K562 (cell line): ENCODE data around the gene KCNK6. TPM values are rescaled to one million over a fixed set of nuclear protein-coding genes. Genes with fewer than 3 reads are reported as not detected.

Experiments used
- BCL6 ChIP-seq: fragments of 250-450 bp; sonication (Bioruptor Pico); IDR thresholded peaks from 2 replicates; pipeline ENCODE4 v1.4.0; 2020
- CBFA2T2 ChIP-seq: fragments of 450-650 bp; conservative IDR thresholded peaks from 2 replicates; pipeline ENCODE4 v1.6.1; 2017; ENCODE audit warnings: mild to moderate bottlenecking
- CC2D1A ChIP-seq: fragments of 450-650 bp; IDR thresholded peaks from 2 replicates; pipeline ENCODE4 v1.6.1; 2017; ENCODE audit warnings: mild to moderate bottlenecking
- EWSR1 ChIP-seq: fragments of 450-650 bp; IDR thresholded peaks from 2 replicates; pipeline ENCODE4 v1.6.1; 2018; ENCODE audit warnings: borderline replicate concordance, mild to moderate bottlenecking, low read depth, moderate library complexity; ENCODE audit not compliant: partially characterized antibody
- FOXJ3 ChIP-seq: sonication (generic); formaldehyde crosslinking; IDR thresholded peaks from 2 replicates; pipeline ENCODE4 v1.4.0; 2020; ENCODE audit warnings: mild to moderate bottlenecking, missing genetic modification reagents
- FUS ChIP-seq: fragments of 200-400 bp; formaldehyde crosslinking; optimal IDR thresholded peaks from 2 replicates; pipeline ENCODE3; 2017; ENCODE audit warnings: low read depth, low read length
- GTF2F1 ChIP-seq: IDR thresholded peaks from 2 replicates; pipeline ENCODE4 v1.6.1; 2011; ENCODE audit warnings: low read depth, low read length, improper control_type of control experiment
- HDAC6 ChIP-seq: IDR thresholded peaks from 2 replicates; pipeline ENCODE4 v1.6.1; 2012; ENCODE audit warnings: low read depth, mild to moderate bottlenecking, control low read depth, inconsistent platforms, low read length, moderate library complexity
- HMG20A ChIP-seq: fragments of 450-650 bp; formaldehyde crosslinking; conservative IDR thresholded peaks from 2 replicates; pipeline ENCODE4 v1.4.0; 2020; ENCODE audit warnings: mild to moderate bottlenecking, mixed read lengths
- LEF1 ChIP-seq: fragments of 450-650 bp; IDR thresholded peaks from 2 replicates; pipeline ENCODE4 v1.6.1; 2016; ENCODE audit warnings: mild to moderate bottlenecking
- RBM17 ChIP-seq: fragments of 200-400 bp; formaldehyde crosslinking; IDR thresholded peaks from 2 replicates; pipeline ENCODE4 v1.6.1; 2017; ENCODE audit warnings: low read depth, mild to moderate bottlenecking, low read length, borderline replicate concordance
- SAFB ChIP-seq: fragments of 200-400 bp; formaldehyde crosslinking; IDR thresholded peaks from 2 replicates; pipeline ENCODE4 v1.6.1; 2017; ENCODE audit warnings: low read depth, low read length, borderline replicate concordance
- SAFB2 ChIP-seq: fragments of 200-400 bp; formaldehyde crosslinking; IDR thresholded peaks from 2 replicates; pipeline ENCODE4 v1.6.1; 2018; ENCODE audit warnings: borderline replicate concordance, low read length, low read depth, moderate library complexity; ENCODE audit not compliant: severe bottlenecking
- SIN3A ChIP-seq, 2 experiments: fragments of 150-350 bp in 1 of 2; IDR thresholded peaks; 2 replicates each; pipeline ENCODE4 v1.6.1; 2011 to 2016; ENCODE audit warnings: borderline replicate concordance in 2 of 2, low read depth in 2 of 2, low read length in 2 of 2, mild to moderate bottlenecking in 2 of 2, moderate library complexity in 2 of 2; ENCODE audit not compliant: control insufficient read depth in 1 of 2
- SP2 ChIP-seq: IDR thresholded peaks from 2 replicates; pipeline ENCODE4 v1.6.1; 2011; ENCODE audit warnings: mild to moderate bottlenecking, low read depth, low read length, moderate library complexity; ENCODE audit not compliant: poor library complexity, severe bottlenecking; ENCODE audit errors: extremely low read depth
- SREBF1 ChIP-seq: fragments of 150-350 bp; IDR thresholded peaks from 2 replicates; pipeline ENCODE4 v1.6.1; 2014; ENCODE audit warnings: antibody characterized with exemption, low read depth, low read length, borderline replicate concordance
- SRSF9 ChIP-seq: fragments of 200-400 bp; formaldehyde crosslinking; IDR thresholded peaks from 2 replicates; pipeline ENCODE4 v1.6.1; 2017; ENCODE audit warnings: low read depth, low read length, borderline replicate concordance
- STAT5B ChIP-seq: fragments of 250-450 bp; sonication (Bioruptor Pico); IDR thresholded peaks from 2 replicates; pipeline ENCODE4 v1.8.0; 2021; ENCODE audit warnings: mild to moderate bottlenecking, inconsistent platforms
- THRA ChIP-seq: fragments of 450-650 bp; IDR thresholded peaks from 2 replicates; pipeline ENCODE4 v1.6.1; 2017; ENCODE audit warnings: mild to moderate bottlenecking, moderate library complexity
- ZC3H4 ChIP-seq: sonication (generic); formaldehyde crosslinking; IDR thresholded peaks from 2 replicates; pipeline ENCODE4 v1.9.0; 2021; ENCODE audit warnings: missing genetic modification reagents, borderline replicate concordance
- ZNF347 ChIP-seq: fragments of 450-650 bp; formaldehyde crosslinking; IDR thresholded peaks from 2 replicates; pipeline ENCODE4 v1.4.0; 2020; ENCODE audit warnings: low read depth, mild to moderate bottlenecking, moderate library complexity
- ZNF76 ChIP-seq: fragments of 250-450 bp; sonication (Bioruptor Pico); IDR thresholded peaks from 2 replicates; pipeline ENCODE4 v1.4.0; 2020; ENCODE audit warnings: mild to moderate bottlenecking, moderate library complexity, borderline replicate concordance
- polyA plus RNA-seq, 8 experiments: library from polyadenylated mRNA; depleted of rRNA in 4 of 8; stranded (reverse) in 5 of 8; unstranded in 3 of 8; fragments of >200 nt; fragmentation: Nextera tagmentation in 2 of 8; fragmentation: Illumina TruSeq in 1 of 8; extraction: Ambion mirVana in 2 of 8; extraction: Trizol in 1 of 8; gene quantifications; 2 replicates each; pipeline versions ENCODE4 v1.2.1 to v1.2.3, GENCODE V29; 2011 to 2014; ENCODE audit warnings: inconsistent platforms in 1 of 8, missing spikeins in 1 of 8
- total RNA-seq, 7 experiments: library from RNA; depleted of rRNA in 6 of 7; stranded (reverse); fragments of >200 nt in 6 of 7; fragmentation: Illumina TruSeq in 2 of 7; extraction: Trizol in 2 of 7; gene quantifications; 2 replicates each; pipeline versions ENCODE4 v1.2.1 to v1.2.3, GENCODE V29; 2011 to 2021; ENCODE audit warnings: low replicate concordance in 1 of 7
- TF ChIP-seq, protein P1 (sequence below): sonication (generic); formaldehyde crosslinking; IDR thresholded peaks from 2 replicates; pipeline ENCODE4 v1.8.1; 2023; ENCODE audit warnings: missing genetic modification reagents, mild to moderate bottlenecking, borderline replicate concordance

Gene KCNK6
- total and polyA plus RNA-seq, 9 of the 15 experiments (the other 6 are each of a cell fraction or from before 2014, with no cell fraction given) = 0.05 to 0.42 (median 0.15) TPM

GRCh38 chr19:38315657-38316476 is 3.8 kb upstream of the KCNK6 start, which contains the start of gene YIF1B (continued):
- no peak for TF ChIP-seq EWSR1
- no peak for TF ChIP-seq ZC3H4 (CRISPR knock-in tag)
- TF ChIP-seq SAFB2 = no peak
- no peak for TF ChIP-seq LEF1
- no peak for TF ChIP-seq HMG20A (CRISPR knock-in tag)
- TF ChIP-seq, protein P1, sequence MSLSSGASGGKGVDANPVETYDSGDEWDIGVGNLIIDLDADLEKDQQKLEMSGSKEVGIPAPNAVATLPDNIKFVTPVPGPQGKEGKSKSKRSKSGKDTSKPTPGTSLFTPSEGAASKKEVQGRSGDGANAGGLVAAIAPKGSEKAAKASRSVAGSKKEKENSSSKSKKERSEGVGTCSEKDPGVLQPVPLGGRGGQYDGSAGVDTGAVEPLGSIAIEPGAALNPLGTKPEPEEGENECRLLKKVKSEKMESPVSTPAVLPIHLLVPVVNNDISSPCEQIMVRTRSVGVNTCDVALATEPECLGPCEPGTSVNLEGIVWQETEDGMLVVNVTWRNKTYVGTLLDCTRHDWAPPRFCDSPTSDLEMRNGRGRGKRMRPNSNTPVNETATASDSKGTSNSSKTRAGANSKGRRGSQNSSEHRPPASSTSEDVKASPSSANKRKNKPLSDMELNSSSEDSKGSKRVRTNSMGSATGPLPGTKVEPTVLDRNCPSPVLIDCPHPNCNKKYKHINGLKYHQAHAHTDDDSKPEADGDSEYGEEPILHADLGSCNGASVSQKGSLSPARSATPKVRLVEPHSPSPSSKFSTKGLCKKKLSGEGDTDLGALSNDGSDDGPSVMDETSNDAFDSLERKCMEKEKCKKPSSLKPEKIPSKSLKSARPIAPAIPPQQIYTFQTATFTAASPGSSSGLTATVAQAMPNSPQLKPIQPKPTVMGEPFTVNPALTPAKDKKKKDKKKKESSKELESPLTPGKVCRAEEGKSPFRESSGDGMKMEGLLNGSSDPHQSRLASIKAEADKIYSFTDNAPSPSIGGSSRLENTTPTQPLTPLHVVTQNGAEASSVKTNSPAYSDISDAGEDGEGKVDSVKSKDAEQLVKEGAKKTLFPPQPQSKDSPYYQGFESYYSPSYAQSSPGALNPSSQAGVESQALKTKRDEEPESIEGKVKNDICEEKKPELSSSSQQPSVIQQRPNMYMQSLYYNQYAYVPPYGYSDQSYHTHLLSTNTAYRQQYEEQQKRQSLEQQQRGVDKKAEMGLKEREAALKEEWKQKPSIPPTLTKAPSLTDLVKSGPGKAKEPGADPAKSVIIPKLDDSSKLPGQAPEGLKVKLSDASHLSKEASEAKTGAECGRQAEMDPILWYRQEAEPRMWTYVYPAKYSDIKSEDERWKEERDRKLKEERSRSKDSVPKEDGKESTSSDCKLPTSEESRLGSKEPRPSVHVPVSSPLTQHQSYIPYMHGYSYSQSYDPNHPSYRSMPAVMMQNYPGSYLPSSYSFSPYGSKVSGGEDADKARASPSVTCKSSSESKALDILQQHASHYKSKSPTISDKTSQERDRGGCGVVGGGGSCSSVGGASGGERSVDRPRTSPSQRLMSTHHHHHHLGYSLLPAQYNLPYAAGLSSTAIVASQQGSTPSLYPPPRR (CRISPR knock-in tag) = no peak
- 0 out of 4 replicates have a peak, but pooled peaks of 1 of the 2 experiments have one; percentile 51 for TF ChIP-seq SIN3A (IDR thresholded peaks at IDR 0.05; ENCODE audit: borderline replicate concordance in 2 of 2, control insufficient read depth in 1 of 2, low read depth in 2 of 2, low read length in 2 of 2)
- TF ChIP-seq HDAC6 = no peak
- no peak for TF ChIP-seq FOXJ3
- no peak for TF ChIP-seq SREBF1
- TF ChIP-seq RBM17 = no peak
- no peak for TF ChIP-seq GTF2F1
- no peak for TF ChIP-seq THRA
- peak; percentile 34; the same call in 1 of the 2 replicates for TF ChIP-seq CC2D1A
- no peak for TF ChIP-seq CBFA2T2
- TF ChIP-seq STAT5B (CRISPR knock-in tag) = no peak
- TF ChIP-seq ZNF76 = no peak
- TF ChIP-seq BCL6 (CRISPR knock-in tag) = no peak
- no peak for TF ChIP-seq ZNF347 (CRISPR knock-in tag)
- TF ChIP-seq SRSF9 = no peak
- TF ChIP-seq FUS = no peak
- TF ChIP-seq SAFB = no peak
- no peak for TF ChIP-seq SP2
